GM03348 (cell line): ENCODE results near the gene ZCCHC24.

Source experiments
- DNase-seq: peaks from one replicate; pipeline ENCODE4 v3.0.0; 2012; ENCODE audit warnings: low spot score

Gene ZCCHC24

DNA sequence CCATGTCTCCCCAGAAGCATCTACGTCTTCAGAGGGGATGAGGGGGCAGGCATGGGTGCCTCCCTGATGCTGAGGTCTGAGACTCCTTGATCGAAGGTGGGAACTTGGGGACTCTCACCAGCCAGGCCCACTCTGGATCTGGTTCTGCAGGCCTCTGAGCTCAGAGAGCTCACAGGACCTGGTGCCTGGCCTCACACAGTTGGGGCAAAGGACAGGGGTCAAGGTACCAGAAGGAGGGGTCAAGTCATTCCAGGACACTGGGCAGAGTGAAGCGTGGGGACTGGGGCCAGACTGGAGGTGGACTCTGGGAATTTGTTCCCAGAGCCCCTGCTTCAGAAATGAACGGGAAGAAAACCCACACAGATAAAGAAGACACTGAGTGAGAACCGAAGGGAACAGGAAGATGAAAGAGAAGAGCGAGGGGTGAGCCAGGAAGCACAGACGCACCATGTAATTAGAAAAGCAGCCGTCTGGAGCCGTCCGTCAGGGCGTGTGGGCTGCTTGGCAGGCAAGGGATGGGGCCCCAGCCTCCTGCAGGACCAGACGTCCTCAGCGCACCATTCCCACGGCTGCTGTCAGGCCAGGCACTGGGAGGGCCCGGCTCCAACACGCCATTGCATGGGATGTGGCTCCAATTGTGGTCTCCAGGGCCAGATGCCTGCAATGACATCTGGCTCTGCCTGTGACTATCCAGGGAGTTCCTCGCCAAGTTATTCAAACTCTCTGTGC is 47.7 kb downstream of the ZCCHC24 start:
- DNase-seq: peak; percentile 78

- DNase-seq: no peak
These were observed 48.4 kb downstream of the ZCCHC24 start for GRCh38 chr10:79397051-79397450.

- DNase-seq: no peak
These were observed 48.9 kb downstream of the ZCCHC24 start for GRCh38 chr10:79396520-79396919.

GRCh38 chr10:79394664-79395063 is 50.8 kb downstream of the ZCCHC24 start:
- DNase-seq: no peak

DNA sequence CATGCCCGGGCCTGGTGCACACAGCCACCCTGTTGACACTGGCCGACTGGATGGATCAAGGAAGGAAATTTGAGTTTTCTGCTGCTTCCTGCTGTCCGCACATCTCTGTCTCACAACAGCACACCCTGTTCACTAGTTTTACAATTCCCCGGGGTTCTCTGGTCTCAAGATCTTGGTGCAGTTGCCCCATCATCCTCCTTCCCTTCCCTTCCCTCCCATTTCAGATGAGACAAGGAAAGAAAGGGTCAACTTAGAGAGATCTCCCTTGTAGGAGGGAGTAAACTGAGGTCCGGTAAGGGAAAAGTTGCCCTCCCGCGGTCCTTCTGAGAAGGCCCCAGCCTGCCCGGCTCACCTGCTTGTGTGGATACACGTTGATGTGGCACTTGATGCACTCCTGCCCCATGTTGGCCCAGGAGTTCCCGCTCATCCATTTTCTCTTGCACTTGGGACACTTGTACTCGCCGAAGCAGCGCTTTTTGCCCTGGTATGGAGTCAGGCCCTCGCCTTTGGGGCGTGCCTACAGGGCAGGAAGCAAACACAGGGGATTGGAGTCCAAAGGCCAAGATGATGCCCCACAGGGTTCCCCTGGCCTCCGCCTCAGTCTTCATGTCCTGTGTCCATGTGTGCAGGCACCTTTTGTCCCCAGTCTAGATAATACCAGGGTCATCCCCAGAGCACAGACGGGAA is 51.4 kb downstream of the ZCCHC24 start:
- DNase-seq: no peak

- DNase-seq: no peak
These were observed 52.1 kb downstream of the ZCCHC24 start for GRCh38 chr10:79393221-79393923.

DNA sequence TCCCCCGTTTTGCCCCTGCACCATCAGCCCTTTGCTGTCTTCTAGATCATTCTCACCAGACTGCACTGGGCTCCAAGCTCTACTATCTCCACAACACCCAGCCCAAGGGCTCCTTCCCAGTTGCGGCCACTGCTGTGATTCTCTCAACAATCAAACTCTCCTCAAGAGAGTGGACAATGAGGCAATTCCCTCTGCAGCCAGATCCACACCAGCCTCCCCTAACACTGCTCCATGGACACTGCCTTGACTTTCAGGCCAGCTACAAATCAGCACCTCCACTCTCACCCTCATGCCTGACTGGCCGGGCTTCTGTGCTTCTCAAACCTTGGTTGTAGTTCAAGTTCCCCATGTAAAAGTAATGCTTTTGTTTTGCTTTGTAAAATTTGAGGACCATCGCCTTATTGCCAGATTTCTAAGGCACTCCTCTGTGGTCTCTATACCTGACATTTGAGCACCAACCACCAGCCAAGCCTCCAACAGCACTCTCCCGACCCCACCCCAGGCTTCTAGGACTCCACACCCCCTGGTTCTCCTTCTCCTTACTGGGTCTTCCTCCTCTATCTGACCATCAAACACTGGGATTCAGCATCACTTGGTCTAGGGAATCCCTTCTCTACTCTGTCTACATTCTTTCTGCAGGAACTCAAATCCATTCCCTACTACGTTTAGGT is 52.8 kb downstream of the ZCCHC24 start:
- no peak for DNase-seq

DNA sequence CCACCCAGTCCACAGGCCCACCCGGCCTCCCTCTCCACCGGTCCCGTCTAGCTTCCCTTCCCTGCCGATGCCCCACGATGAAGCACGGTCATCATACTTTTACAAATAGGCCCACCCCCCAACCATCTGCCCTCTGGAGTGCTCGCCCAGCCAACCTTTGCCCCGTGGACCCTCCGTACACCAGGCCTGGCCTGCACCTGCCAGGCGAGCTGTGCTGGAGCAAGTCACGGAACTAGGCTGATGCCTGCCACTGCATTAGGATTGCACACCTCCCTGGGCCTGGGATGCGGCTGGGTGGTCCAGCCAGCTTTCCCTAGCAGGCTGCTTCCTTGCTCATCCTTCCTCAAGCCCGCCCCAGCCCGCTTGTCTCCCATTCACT is 53.4 kb downstream of the ZCCHC24 start:
- DNase-seq: no peak

GRCh38 chr10:79391231-79392019 is 54.0 kb downstream of the ZCCHC24 start:
- DNase-seq: no peak

- DNase-seq: no peak
These were observed 54.7 kb downstream of the ZCCHC24 start for GRCh38 chr10:79390551-79391229.

DNA sequence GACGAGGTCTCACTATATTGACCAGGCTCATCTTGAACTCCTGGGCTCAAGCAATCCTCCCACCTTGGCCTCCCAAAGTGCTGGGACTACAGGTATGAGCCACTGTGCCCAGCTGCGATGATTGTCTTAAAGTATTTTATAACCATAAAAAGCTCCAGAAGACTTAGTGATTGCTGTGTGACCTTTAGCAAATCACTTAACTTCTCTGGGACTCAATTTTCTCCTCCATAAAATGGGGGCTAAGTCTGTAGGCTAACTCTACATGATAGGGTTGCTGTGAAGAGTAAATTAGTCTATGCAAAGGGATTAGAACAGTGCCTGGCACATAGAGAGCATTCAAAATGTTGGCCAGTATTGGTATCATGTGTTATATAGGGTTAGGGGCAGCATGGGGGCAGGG is 55.4 kb downstream of the ZCCHC24 start:
- no peak for DNase-seq

GRCh38 chr10:79387974-79388850 is 57.2 kb downstream of the ZCCHC24 start:
- DNase-seq: no peak

DNA sequence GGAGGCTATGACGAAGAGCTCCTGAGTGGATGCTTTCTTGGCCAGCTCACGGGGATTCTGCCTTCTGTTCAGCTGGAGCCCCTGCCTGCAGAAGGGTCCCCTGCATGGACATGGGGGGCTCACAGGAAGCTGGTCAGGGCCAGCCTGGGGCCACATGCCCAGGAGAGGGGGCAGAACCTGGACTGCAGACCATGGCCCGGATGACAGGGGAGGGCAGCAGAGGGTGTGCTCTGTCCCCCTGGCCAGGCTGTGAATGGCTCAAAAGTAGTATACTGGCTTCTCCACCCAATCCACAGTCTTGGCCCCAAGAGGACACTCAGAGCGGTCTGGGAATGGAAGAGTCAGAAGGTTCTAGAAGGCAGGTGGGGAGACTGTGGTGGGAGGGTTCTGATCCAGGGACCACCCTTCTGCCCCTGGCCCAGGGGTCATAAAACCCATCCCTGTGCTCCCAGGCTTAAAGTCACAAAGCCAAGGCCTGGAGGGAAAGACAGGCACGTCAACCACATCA is 57.9 kb downstream of the ZCCHC24 start:
- no peak for DNase-seq

DNA sequence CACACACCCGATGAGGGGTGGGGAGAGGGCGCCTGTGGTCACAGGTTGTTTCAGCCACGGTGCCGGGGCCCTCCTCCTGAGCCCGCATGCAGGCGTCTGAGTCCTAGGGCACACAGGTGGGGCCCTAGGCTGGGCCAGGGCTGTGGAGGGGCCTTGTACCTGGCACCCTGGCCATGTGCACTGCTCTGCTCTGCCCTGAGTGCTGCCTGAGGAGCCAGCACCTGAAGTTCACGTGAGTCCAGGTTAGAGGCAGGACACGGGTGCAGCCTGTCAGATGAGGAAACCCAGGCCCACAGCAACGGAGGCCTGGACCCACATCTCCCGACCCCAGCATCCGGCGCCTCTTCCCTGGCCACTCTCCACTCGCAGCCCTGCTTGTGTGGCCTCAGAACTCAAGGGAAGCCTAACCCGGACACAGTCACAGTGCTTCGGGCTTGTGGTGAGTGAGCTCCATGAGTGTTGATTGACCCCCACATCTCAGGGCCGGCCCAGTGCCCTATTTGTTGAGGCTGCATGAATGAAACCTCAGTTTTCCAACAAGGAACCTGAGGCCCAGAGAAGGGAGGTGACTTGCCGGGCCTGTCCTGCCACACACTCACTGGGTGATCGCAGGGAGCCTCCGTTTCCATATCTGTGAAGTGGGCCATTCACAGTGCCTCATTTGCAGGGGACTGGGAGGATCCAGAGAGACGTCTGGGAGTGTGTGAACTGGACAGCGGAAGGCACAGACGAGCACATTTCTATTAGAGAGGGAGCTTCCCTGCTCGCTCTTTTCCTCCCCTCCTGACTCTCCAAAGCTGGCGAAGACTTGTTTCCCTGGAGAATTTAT is 58.6 kb downstream of the ZCCHC24 start:
- DNase-seq: no peak

DNA sequence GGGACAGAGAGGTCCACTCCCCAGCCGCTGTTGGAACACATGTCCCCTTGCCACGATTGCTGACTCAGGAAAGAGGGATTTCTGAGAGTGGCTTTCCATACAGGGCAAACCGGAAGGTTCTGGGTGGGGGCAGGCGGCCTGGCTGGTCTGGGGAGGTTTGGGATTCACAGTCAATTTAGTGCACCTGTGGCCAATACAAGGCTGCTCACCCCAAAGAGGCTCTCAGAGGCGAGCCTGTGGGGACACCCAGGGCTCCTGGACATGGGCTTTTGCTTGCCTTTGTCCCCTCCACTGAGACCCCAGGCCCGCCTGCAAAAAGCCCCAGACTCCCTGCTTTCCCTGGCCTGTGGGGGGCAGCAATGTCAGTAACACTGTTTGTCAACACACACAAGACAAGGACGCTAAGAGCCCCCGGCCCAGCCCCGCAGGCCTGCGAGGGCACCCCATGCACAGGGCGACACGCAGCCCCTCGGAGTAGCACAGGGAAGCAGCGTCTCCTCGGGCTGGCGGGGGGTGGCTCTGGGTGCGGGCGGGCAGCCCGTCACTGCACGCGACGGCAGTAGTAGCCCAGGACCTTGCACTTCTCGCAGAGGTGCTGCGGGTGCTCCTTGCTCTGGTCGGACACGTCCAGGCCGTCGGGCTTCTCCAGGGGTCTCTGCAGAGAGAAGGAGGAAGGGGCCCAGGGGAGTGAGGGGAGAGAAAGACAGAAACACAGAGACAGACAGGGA is 59.5 kb downstream of the ZCCHC24 start:
- DNase-seq: no peak

GRCh38 chr10:79385392-79385795 is 60.0 kb downstream of the ZCCHC24 start:
- DNase-seq: no peak

DNA sequence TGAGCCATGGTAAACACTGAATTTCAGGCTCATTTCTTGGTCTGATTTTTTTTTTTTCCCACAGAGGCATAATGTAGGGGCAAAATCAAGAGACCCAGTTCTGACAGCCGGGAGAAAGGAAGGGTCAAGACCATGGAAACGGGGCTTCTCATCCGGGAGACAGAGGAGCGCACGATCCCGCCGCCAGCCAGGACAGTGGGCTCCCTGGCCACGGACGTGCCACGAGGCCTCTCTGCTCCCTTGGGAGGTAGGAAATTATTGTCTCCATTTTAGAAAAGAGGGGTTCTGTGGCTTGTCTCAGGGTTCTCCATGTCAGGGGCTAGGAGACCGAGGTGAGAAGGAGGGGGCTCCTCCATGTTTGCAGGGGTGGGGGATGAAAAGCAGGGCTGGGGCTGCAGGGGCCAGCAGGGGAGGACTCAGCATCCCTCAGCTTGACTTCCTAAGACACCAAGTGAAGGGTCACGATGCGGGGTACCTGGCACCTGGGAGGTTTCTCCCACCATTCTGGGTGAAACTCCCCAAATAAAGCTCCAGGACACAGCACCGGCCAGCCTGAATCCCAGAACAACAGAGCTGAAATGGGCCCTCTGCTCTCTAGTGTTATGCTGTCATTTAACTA is 60.5 kb downstream of the ZCCHC24 start:
- no peak for DNase-seq
